GM06990 (cell line): ENCODE data around the gene BIRC7.

ENCODE experiments used
- DNase-seq: peaks from one replicate; pipeline ENCODE4 v3.0.0-alpha.2; 2011; ENCODE audit not compliant: insufficient read length; ENCODE audit errors: extremely low read depth
- H3K27me3 ChIP-seq: replicated peaks from 2 replicates; pipeline ENCODE4 v1.6.0; 2011; ENCODE audit warnings: low read length; ENCODE audit not compliant: control insufficient read depth, insufficient read depth
- H3K36me3 ChIP-seq: 2 replicates; pipeline ENCODE4 v1.5.1; 2011; ENCODE audit warnings: low read length; ENCODE audit not compliant: control insufficient read depth, insufficient read depth
- H3K4me3 ChIP-seq: replicated peaks from 2 replicates; pipeline ENCODE4 v1.5.1; 2011; ENCODE audit warnings: low read depth, mild to moderate bottlenecking, control low read depth, low read length
- TF ChIP-seq, protein P1 (sequence below): IDR thresholded peaks from 2 replicates; pipeline ENCODE4 v1.5.1; 2011; ENCODE audit warnings: low read length, control low read depth, mild to moderate bottlenecking, inconsistent platforms; ENCODE audit not compliant: insufficient read depth, poor library complexity, severe bottlenecking

The BIRC7 gene

DNA sequence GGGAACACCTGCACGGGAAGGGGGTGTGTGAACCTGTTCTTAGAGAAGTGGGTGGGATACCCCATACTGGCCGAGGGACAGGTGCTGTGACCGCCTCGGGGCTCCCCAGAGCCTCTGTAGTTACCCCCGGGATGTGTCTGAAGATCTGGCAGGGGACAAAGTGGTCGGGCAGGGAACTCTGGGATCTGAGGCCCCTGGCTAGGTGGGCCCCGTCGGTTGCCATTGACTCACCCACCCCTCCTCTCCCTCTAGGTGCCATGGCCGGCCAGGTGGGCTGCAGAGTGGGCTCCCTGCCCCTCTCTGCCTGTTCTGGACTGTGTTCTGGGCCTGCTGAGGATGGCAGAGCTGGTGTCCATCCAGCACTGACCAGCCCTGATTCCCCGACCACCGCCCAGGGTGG lies 4.3 kb downstream of the BIRC7 start:
- TF ChIP-seq, protein P1, sequence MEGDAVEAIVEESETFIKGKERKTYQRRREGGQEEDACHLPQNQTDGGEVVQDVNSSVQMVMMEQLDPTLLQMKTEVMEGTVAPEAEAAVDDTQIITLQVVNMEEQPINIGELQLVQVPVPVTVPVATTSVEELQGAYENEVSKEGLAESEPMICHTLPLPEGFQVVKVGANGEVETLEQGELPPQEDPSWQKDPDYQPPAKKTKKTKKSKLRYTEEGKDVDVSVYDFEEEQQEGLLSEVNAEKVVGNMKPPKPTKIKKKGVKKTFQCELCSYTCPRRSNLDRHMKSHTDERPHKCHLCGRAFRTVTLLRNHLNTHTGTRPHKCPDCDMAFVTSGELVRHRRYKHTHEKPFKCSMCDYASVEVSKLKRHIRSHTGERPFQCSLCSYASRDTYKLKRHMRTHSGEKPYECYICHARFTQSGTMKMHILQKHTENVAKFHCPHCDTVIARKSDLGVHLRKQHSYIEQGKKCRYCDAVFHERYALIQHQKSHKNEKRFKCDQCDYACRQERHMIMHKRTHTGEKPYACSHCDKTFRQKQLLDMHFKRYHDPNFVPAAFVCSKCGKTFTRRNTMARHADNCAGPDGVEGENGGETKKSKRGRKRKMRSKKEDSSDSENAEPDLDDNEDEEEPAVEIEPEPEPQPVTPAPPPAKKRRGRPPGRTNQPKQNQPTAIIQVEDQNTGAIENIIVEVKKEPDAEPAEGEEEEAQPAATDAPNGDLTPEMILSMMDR = no peak

DNA sequence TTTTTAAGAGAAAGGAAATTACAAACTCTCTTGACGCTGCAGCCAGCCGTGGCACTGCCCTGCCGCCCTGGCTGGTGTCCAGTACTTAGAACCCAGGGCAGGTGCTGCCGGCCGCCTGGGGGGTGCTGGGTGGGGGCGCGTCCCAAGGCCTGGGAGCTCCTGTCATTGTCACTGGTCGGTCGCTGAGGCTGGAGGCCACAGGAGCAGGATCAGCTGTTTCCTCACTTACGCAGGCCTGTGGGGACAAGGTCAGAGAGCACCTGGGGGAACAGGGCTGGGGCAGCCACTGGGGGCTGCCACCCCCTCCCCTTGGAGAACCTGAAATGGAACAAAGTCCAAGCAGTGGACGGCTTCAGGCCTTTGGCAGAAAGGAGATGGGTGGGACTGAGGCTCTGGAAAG lies 5.6 kb downstream of the BIRC7 start:
- H3K36me3 ChIP-seq = no peaks in the 10 kb centered on the region
- H3K4me3 ChIP-seq = no peak overlapping the region
- DNase-seq = no peak
- H3K27me3 ChIP-seq = no peaks in the 10 kb centered on the region; the same call in 1 of the 2 replicates
- TF ChIP-seq, protein P1 = no peak

More for the DNA sequence above, 4.3 kb downstream of the BIRC7 start:
- Histone ChIP-seq H3K4me3 (no peak overlapping the region), H3K27me3 (no peaks in the 10 kb centered on the region; the same call in 1 of the 2 replicates), H3K36me3 (no peaks in the 10 kb centered on the region)
- no peak for DNase-seq

DNA sequence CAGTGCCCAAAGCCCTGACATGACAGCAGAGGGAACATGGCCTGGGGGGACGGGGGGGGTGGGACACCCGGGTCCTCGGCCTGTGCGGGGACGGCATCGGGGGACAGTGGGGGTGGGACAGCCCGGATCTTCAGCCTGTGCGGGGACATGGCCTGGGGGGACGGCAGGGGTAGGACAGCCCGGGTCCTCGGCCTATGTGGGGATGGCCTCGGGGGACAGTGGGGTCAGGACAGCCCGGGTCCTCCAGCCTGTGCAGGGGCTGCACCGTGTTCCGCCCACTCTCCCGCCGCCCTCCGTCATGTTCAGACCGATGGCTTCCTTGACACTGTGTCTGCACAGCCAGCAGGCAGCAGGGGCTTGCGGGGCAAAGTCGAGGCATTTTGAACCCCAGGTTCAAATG lies 7.0 kb downstream of the BIRC7 start:
- DNase-seq = no peak
- Histone ChIP-seq H3K4me3 (no peak overlapping the region), H3K36me3 (no peaks in the 10 kb centered on the region), H3K27me3 (no peaks in the 10 kb centered on the region; the same call in 1 of the 2 replicates)
- TF ChIP-seq, protein P1 = no peak

DNA sequence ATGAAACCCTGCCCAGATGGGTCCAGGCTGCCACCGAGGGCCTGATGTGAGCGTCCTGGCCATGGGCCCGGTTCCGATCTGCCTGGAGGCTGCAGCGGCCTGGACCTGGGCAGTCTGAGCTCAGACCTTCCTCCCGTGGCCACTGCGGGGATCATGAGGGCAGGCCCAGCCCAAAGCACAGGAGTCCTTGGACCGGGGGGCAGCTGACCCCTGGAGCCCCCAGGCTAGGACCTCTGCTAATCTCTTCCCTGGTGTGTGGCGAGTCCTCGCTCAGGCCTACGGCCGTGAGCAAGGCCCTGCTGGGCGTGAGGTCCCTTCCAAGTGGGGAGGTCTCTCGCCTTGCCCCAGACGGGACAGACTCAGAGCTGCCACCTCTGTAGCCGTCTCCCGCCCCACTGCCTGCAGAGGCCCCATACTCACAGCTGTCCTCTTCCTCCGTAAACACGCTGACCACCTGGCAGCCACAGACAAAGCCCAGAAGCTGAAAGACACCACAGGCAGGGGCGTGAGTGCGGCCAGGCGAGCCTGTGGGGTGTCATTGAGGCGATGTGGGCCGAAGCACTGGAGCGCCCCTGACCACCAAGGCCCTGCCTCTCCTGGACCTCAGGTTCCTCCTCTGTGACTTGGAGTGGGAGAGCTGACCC lies 8.0 kb downstream of the BIRC7 start:
- Histone ChIP-seq H3K27me3 (no peaks in the 10 kb centered on the region; the same call in 1 of the 2 replicates), H3K36me3 (no peaks in the 10 kb centered on the region), H3K4me3 (no peak overlapping the region)
- no peak for DNase-seq
- TF ChIP-seq, protein P1 = no peak

DNA sequence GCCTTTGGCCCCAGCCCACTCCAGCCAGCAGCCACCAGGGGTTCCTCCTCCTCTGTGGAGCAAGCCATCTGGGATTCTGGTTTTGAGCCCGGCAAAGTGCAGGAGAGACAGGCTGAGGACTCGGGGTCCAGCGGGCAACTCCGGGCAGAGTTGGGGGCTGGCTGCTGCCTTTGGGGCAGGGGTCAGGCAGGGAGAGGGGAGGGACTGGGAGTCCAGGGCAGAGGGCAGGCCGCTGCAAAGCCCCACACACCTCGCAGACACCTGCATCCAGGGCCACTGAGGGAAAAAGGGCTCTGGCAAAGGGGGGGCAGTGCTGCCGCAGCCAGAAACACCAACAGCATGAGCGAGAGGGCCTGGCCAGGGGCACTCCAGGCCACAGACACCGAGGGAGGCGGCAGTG lies 8.8 kb downstream of the BIRC7 start:
- TF ChIP-seq, protein P1 = no peak

More for the DNA sequence above, 8.8 kb downstream of the BIRC7 start:
- Histone ChIP-seq H3K4me3 (no peak overlapping the region), H3K36me3 (no peaks in the 10 kb centered on the region), H3K27me3 (no peaks in the 10 kb centered on the region; the same call in 1 of the 2 replicates)
- no peak for DNase-seq
